Measurements from ENCODE around the gene ISL1. TPM values are rescaled to one million over a fixed set of nuclear protein-coding genes. Genes with fewer than 3 reads are reported as not detected.

The ISL1 gene
- total RNA-seq, 4 donors from 2014 or later, result 0.13 TPM; not detected in 3

- intact Hi-C loops (cut with DNase I), result no loop called here
- H3K27me3 ChIP-seq, result peaks cover 16 to 100% (median 35%) of the 10 kb centered on the region in 4 donors
- 18 to 23% methylated on average over 19 of the region's 19 CpGs for WGBS, 2 donors
- H3K9me3 ChIP-seq, result no peaks in the 10 kb centered on the region
- no peak for DNase-seq
- H3K36me3 ChIP-seq, result no peaks in the 10 kb centered on the region
- H3K4me3 ChIP-seq, result peak overlapping the region in 1 of 4 donors; percentile 47
- no peak overlapping the region for H3K27ac ChIP-seq
- H3K4me1 ChIP-seq, result peaks cover 3 to 31% (median 16%) of the 10 kb centered on the region in 3 donors
- TF ChIP-seq POLR2A (IDR thresholded peaks at IDR 0.05) (no peak), CTCF (IDR thresholded peaks at IDR 0.05) (no peak)
Measured at GRCh38 chr5:51381761-51382474, 1.3 kb upstream of the ISL1 start.

DNA sequence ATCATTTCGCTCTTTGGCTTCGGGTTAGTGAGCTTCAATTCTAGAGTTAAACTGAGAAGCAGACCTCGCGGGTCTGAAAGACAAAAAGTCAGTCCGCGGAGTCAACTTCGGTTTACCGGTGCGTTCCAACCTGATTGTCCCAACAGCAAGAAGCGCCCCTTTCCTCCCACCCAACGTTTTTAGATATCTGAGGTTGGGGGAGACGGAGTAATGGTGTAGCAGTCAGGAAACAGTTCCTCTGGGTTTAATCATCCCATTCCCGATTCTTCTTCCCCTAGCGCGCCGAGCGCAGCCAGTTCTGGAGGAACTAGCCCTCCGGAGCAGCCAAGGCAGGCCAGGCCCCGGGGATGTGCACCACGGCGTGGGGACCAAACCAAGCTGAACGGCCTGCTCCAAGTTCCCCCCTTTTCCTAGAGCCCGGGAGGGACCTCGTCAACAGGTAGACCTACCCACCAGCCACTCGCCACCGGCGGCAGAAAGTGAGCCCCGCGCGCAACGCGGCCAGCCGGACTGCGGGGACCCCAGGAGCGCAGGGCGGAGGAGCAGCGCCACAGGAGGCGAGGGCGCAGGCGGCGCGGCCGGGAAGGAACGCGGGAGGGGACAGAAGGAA is 622 bp upstream of the ISL1 start:
- DNase-seq, result no peak
- Histone ChIP-seq H3K27ac (no peak overlapping the region), H3K4me3 (peak overlapping the region; percentile 15 to 56 (median 40)), H3K4me1 (peaks cover 3 to 38% (median 16%) of the 10 kb centered on the region in 3 donors), H3K9me3 (no peaks in the 10 kb centered on the region), H3K36me3 (no peaks in the 10 kb centered on the region), H3K27me3 (peaks cover 14 to 100% (median 33%) of the 10 kb centered on the region in 4 donors)
- TF ChIP-seq POLR2A (IDR thresholded peaks at IDR 0.05) (no peak), CTCF (IDR thresholded peaks at IDR 0.05) (no peak)
- WGBS, 2 donors, result 6 to 18% methylated on average over 13 to 18 of the region's 45 CpGs
- intact Hi-C loops (cut with DNase I), result no loop called here

DNA sequence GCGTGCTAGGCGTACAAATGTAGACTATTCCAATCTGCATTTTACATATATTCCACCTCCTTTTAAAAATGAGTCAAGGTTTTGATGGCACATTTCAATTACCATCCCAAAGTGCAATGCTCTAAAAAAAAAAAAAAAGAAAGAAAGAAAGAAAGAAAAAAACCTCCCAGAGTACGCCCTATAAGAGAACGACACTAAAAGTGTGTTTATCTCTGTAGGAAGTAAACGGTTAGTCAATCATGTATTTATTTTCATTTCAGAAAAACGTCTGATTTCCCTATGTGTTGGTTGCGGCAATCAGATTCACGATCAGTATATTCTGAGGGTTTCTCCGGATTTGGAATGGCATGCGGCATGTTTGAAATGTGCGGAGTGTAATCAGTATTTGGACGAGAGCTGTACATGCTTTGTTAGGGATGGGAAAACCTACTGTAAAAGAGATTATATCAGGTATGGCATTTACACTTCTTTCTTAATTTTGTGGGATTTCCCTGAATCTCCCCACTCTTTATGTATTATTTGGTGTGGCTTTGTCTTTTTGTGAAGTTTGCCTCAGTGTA is 1.1 kb downstream of the ISL1 start:
- peaks cover 6 to 100% (median 35%) of the 10 kb centered on the region in 4 donors for H3K27me3 ChIP-seq
- intact Hi-C loops (cut with DNase I), result no loop called here
- no peaks in the 10 kb centered on the region for H3K9me3 ChIP-seq
- H3K4me3 ChIP-seq, result no peak overlapping the region
- no peak for DNase-seq
- WGBS, 2 donors, result 14 to 27% methylated on average over 12 of the region's 12 CpGs
- TF ChIP-seq POLR2A (IDR thresholded peaks at IDR 0.05), result no peak
- no peak for TF ChIP-seq CTCF (IDR thresholded peaks at IDR 0.05)
- H3K36me3 ChIP-seq, result no peaks in the 10 kb centered on the region
- H3K4me1 ChIP-seq, result peaks cover 0 to 35% (median 11%) of the 10 kb centered on the region in 3 donors
- no peak overlapping the region for H3K27ac ChIP-seq

- no peak overlapping the region for H3K4me3 ChIP-seq
- TF ChIP-seq POLR2A (IDR thresholded peaks at IDR 0.05), result no peak
- no peak for TF ChIP-seq CTCF (IDR thresholded peaks at IDR 0.05)
- intact Hi-C loops (cut with DNase I), result no loop called here
- H3K27ac ChIP-seq, result no peak overlapping the region
- no peaks in the 10 kb centered on the region for H3K36me3 ChIP-seq
- WGBS, 2 donors, result 25 to 35% methylated on average over 5 of the region's 5 CpGs
- no peaks in the 10 kb centered on the region for H3K9me3 ChIP-seq
- H3K4me1 ChIP-seq, result peaks cover 0 to 43% (median 11%) of the 10 kb centered on the region in 3 donors
- DNase-seq, result no peak
- H3K27me3 ChIP-seq, result peaks cover 9 to 100% (median 36%) of the 10 kb centered on the region in 4 donors
Measured at GRCh38 chr5:51385216-51385615, 2.0 kb downstream of the ISL1 start.
